Stimulated activated CD4-positive, alpha-beta T cell treated with anti-CD3 and anti-CD28 coated beads, Interleukin-15, amount 100 ng/mL, for 48 hours (primary cell): Measurements from ENCODE around the gene DCHS2.

Experiments used
- DNase-seq, 2 donors: peaks; one replicate each; pipeline ENCODE4 v3.0.0-alpha.2; 2020; ENCODE audit warnings: low read depth in 2 of 2

Gene DCHS2

DNA sequence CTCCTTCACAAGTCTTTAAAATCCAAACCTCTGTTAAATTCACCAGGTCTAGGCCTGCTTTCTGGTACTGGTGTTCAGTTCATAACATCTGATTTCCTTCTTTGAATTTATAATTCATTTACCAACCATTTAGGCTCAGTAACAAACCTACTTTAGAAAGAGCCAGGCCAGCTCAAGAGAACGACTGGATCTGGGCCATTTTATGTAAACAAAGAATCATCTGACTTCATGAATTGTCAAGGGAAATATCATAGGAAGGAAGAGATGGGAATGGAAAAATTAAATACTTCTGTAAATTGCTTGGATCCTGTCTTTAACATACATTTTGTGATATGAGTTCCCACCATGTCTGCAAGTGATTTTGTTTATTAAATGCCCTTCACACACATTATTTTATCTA lies 36.5 kb downstream of the DCHS2 start:
- DNase-seq = no peak

DNA sequence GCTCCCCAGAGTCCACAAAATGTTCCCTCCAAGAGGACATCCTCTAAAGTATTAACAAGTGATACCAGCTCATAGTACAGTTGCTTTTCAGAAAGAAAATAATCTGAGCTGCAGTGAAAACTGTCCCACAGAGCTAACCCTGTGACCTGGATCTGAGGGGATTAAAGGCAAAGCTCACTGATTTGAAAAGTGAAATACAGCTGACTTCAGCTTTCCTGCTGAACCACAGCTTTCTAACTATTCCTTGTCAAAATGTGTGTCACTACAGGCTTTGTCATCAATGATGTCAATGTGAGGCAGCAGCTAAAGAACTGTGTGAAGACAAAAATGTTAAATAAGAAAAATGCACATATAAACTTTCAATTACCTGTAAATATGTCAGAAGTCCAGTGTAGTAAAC lies 36.9 kb downstream of the DCHS2 start:
- no peak for DNase-seq

DNA sequence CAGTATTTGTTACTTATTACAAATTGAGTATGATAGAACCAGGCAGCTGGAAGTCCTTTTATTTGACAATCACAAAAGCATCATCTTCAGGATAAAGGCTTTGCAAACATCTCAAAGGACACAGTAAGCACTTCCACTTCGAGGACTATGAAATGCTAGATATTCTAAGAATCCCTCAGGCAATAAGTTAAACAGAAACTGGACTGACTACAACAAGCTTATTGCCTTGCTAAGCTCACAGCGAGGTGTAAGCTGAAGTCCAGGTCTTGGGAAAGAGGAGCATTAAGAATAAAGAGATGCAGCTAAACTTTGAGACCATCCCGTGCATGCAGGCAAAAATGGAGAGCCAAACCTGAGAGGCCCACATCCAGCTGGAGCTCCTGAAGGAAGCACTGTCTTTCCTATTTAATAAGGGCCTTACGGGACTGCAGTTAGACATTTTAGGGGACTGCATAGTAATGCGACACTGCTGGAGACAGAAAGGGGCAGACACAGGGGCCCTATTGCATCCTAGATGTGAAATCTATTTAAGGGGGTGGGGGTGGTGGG lies 38.7 kb downstream of the DCHS2 start:
- DNase-seq = no peak

DNA sequence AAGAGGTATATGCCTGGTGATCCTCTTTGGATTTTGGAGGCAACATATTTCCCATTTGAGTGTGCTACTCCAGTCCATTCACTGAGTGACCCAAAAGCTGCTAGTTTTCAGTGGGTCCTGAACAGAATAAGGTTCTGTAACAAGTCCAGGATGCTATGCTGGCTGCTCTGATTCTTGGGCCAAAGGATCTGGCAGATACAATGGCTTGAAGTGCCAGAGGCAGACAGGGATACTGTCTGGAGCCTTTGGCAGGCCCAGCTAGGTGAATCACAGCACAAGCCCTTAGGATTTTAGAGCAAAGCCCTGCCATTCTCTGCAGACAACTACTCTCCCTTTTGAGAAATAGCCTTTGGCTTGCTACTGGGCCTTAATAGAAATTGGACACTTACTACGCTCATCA lies 40.6 kb downstream of the DCHS2 start:
- no peak for DNase-seq

DNA sequence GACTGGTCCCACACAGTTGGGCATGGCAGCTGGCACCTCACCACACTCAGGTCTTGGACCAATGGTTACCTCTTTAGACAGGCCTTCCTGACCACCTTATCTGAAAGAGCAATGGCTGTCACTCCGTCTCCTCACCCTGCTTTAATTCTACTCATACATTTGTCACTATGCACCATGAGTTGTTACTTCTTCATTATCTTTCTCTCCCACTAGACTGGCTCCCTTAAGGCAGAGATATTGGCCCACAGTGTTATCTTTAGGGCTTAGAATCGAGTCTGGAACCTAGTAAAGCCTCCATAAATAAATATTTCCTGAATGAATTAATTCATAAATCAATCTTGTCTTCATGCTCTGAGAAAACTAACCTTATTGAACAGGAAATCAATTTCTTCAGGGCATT lies 46.6 kb downstream of the DCHS2 start:
- DNase-seq = no peak

DNA sequence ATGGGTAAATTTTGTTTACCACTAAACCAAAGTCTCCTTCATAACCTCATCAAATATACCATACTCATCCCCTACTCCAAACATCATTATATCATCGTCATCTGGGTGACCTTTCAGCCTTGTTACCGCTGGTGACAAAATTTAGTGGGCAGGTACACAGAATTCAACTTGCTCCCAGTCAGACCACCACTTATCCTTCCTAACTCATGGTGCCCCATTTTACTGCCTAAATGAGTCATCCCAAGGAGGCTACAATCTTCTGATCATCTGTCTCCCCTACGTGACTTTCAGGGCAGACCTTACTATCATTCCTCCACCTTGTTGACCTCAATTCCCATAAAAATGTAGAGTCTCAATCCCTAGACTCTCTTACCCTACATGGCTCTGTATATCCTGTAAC lies 49.6 kb downstream of the DCHS2 start:
- DNase-seq = no peak

DNA sequence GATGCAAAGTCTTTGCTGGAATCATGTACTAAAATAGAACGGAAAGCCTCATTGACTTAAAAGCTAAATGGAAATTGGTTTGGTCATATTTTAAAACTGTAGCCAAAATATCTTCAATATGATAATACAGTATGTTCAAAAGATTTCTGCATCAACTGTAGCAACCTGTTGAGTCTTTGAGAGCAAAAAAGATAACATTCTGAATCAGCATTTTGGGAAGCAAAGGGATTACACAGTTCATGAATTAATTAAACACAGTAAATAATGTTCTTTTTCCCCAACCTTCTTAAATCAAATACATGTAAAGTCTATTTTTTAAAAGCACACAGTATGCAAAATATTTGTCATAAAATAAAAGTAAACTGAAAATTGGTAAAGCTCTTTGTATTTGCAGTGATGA lies 50.5 kb downstream of the DCHS2 start:
- DNase-seq = no peak

DNA sequence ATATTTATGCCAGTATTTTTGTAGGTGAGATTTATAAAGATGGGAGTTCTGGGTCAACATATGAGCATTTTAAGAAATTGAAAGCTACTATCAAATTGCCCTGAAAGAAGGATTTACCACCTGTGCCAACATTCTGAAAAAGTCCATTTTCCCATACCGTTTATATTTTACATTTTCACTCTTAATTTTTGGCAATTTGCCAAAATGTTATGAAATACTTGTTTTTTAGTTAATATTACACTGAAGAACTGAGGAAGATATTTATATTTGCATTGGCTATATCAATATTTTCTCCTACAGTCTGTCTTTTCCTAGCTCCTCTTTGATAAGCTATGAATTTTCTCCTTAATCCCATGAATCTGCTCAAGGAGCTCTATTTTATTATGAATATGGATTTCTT lies 52.4 kb downstream of the DCHS2 start:
- DNase-seq = no peak

DNA sequence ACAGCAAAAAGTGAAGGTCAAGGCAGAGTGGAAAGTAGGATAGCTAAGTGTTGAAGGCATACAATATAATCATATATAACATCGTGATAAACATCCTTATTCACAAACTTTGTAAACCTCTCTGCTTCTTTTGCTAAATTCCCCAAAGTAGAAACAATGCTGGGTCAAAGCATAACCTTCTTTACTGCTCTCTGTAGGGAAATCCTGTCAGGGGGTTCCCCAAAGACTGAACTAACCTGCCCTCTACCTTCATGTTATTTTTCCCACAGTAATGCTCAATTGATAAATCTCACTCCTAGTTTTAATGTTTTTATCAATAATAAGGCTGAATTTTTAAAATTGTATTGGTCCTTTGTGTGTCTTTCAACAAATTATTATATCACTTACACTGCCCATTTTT lies 55.7 kb downstream of the DCHS2 start:
- DNase-seq = no peak

DNA sequence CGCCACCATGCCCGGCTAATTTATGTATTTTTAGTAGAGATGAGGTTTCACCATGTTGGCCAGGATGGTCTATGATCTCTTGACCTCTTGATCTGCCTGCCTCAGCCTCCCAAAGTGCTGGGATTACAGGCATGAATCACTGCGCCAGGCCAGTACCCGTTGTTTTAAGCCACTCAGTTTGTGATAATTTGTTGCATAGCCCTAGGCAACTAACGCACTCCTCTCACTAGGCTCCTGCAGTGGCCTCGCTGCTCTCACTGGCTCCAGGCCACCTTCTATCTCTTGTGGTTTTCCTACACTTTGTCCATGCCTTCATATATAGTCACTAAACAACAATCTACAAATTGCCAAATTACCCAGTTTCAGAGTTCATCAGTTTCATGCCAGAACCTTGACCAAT lies 58.1 kb downstream of the DCHS2 start:
- DNase-seq = no peak

DNA sequence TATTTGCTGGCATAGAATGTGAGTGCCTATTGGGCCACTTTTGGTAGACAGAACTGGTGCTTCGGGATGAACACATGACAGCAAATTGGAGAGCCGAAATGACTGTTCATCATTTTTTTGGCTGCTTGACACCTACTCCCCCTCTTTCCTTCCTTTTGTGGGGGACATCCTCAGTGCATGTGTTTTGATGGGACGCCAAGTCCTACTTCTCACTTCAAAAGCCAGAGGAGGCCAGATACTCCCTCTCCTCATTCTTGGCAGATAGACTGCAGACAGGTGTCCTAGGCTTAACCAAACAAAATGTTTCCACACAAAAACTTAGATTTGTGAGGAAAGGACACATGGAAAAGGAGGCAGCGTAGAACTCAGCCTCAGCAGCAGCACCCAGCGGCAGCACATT lies 62.4 kb downstream of the DCHS2 start:
- no peak for DNase-seq

DNA sequence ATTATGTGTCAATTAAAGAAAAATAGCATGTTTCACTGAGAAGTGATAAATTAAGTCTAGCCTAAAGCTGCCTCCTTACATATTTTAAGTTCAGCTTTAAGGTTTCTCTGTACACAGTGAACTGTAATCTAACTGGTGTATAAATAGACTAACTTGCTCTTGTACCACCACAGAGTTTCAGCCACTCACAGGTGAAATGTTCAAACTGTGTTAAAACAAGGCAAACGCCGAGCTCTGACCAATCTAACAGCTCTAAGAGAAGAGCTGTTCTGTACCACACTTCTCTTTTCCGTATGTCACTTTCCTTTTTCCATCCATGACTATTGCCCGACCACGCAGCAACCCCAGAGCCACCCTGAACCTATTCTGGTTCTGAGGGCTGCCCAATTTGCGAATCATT lies 64.5 kb downstream of the DCHS2 start:
- DNase-seq = no peak

DNA sequence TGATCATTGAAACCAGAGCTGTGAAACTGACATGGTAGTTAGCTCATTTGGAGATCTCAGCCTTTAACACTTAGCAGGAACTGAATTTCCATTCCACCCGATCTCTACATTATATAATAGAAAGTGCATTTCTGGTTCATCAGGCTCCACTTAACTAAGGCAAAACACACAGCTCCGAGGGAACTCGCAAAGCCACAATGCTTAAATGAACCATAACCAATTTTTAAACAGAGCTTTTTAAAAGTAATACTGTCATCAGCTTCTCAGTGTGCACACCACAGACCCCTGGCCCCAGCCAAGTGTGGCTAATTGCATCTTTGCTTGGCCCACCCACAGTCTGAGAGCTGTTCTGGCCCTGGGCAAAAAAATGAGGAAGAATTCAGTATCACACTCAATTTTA lies 66.1 kb downstream of the DCHS2 start:
- DNase-seq = no peak

DNA sequence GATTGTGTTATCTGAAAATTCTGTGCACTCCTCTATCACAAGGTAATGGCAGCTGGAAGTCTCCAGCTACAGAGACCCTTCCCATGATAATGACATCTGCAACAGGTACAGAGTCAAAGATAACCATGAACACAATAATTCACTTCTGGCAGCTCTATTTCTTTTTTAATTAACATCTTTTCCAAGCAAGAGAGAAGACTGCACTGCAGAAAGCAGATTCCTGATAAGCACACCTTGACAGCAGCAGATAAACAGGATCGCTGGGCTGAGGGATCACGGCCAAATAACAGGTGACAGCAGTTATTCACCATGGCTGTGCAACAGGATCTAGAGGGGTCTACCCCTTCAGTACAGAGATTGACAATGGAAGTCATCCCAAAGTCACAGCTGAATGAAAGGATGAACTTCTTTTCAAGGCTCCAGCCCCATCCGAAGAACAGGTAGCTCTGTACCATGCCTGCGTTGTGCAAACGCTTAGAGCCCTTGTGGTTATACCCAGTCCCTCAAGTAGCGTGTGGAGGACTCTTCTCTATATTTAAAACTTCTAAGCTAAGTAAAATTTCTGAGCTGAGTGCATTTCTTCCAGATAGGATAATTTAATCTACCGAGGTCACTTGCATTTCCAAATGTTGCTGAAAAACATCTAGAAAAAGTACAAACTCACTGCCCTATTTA lies 66.7 kb downstream of the DCHS2 start:
- no peak for DNase-seq

DNA sequence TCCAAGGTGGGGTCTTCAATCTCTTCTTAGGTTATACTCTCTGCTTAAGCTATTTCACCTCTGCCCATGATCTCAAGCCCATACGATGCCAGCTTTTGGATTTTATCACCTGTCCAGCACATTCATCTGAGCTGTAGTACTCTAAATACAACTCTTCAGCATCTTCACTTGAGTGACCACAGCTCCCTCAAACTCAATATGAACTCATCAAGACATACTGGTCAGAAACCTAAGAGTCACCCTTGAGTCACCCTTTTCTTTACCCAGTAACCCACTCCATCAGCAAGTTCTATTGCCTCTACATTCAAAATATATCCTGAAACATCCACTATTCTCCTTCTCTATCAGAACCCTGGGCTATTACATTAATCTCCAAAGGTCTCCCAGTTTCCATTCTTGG lies 69.4 kb downstream of the DCHS2 start:
- no peak for DNase-seq

DNA sequence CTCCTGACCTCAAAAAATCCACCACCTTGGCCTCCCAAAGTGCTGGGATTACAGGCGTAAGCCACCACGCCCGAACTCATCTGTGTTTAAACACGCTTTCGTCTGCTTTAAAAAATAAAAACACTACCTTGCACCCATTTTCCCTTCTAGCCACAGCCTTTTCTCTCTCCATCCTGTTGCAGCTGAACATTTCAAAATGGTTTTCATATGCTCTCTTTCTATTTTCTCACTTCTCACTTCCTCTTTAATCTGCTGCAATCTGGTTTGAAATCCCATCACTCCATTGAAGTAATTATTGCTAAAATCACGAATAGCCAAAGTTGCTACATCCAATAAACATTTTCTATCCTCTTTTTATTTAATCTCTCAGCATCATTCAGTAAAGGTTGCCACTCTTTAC lies 70.0 kb downstream of the DCHS2 start:
- no peak for DNase-seq

DNA sequence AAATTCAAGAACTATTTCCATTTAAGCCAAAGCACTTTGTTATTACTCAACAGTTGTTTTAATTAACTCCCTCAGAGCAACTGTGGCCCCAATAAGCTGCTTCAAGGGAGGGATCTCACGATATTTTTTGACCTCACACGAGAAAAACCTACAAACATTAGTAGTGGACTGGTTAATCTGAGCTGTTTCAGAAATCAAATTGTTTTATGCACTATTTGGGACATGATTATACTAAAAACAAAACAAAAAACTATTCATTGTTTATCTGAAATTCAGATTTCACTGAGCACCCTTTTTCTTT lies 74.3 kb downstream of the DCHS2 start:
- no peak for DNase-seq

DNA sequence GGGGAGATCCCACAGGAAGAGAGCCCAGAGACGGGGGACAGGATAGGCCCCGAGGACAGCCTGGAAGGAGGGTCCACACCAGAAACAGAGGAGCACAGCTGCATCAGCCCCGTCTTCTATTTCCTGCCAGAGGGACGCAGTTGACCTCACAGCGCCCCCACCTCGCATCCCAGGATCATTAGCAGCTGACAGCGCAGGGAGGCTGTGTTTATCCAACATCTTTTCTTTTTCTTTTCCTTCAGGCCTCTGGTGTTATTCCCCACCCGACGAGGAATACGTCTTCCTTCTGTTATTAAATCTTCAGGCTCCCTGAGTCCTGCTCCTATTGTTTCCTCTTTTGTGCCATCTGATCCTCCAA lies 75.4 kb downstream of the DCHS2 start:
- no peak for DNase-seq

DNA sequence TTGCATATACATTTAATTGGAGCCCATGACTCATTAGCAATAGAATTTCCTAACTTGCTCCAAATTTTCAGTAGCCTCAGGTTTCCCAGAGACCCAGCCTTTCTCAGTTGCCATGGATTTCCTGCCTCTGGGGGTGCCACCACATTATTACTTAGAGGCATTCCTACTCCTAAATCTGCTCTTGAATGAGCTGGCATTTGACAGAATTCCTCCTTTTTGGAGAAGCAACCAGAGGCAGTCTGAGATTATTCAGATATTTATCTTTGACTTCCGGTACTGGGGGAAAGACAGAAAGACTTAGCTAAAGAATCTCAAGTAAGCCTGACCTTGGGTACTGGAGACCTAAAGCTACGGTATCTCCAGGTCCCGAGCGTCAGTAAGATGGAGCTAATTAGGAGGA lies 76.3 kb downstream of the DCHS2 start:
- no peak for DNase-seq

DNA sequence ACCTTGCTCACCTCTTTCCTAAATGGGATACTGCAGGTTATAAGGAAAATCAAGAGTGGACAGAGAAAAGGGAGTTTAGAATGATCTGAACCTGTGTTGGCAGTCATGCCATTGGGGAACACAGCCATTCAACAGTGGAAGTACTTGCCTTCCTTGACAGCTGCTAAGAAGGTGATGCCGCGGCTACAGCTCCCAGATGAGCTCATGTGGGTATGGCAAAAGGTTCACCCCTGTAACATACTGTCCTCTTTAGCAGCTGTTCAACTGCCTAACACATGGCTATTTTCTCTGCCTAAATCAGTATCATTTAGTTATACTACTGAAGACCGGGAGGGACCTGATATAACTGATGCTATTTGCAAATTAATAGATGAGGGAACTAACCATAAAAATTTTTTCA lies 76.8 kb downstream of the DCHS2 start:
- DNase-seq = no peak

DNA sequence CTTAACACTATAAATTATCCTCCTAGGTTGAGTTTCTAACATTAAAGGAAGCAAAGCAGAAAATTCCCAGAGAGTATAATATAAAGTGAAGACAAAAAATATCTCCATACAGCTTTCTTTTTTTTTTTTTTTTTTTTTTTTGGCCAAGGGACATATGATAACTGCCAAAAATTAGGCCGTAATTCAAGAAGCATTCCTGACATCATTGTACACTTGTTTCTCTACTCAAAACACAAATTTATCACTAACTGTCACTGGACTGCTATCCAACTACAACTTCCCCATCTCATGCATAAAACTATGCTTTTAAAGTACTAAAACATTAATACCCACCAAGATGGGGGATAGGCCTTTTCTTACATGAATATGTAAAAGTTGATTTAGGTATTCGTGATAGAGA lies 77.2 kb downstream of the DCHS2 start:
- DNase-seq = no peak

DNA sequence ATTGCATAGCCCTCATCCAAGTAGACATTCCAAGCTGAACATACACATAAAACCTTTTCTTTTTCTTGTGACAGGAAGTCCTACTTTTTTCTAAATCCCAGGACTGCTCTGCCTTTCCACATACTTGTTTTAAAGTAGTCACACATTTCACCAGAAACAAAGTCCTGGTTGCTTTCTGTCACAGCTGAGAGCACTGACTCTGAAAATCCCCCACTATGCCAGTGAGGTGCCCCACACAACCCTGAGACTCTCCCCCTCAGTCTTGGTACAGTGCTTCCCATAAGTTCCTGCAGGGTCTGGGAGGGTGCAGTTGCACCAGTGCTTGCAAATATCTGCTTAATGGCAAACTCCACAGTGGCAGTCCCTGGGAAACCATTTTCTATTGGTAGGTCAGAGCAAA lies 84.2 kb downstream of the DCHS2 start:
- DNase-seq = no peak

DNA sequence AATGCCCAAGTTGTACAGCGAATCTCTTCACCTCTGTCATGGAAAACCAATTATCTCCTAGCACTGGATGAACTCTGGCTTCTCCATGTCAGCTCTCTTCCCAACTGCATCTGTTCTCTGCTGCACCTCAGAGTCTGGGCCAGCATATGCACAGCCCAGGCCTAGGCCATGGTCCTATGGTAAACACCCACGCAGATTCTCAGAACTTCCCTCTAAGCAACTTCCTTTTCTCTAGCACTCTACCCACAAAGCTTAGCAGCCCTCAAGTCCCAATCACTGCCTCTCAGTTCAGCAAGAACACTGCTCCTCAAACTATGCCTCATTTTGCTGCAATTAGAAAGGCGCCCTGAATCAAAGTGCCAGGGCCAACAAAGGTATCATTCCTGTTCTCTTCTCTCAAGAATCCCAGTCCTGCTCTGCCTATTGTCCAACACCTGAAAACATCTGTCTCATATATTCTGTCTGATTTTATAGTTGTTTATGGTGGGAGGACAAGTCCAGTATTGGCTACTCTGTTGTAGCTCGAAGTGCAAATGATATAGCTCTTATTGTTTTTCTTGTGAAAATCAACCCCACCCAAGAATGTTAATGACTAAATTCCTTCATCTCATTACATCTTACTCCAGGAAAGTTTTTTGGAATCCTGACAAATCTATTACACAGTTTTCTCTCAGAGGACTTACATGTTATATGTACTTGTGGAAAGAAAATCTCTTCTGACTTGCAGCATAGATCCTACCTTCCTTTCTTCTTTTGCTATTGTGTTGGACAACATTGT lies 85.4 kb downstream of the DCHS2 start:
- no peak for DNase-seq
